Glomerular endothelial cell (primary cell): ENCODE measurements around the gene PSMB10. TPM values are rescaled to one million over a fixed set of nuclear protein-coding genes. Genes with fewer than 3 reads are reported as not detected.

Experiments used
- DNase-seq: peaks from one replicate; pipeline ENCODE4 v3.0.0-alpha.2; 2011; ENCODE audit warnings: low read depth, low spot score; ENCODE audit errors: extremely low read depth
- total RNA-seq: library from RNA; depleted of rRNA; stranded (reverse); fragments of >200 nt; gene quantifications from 2 replicates; pipeline ENCODE4 v1.2.3, GENCODE V29; 2015

The PSMB10 gene
- total RNA-seq, 1 donor from 2014 or later, result 70.6 TPM

GRCh38 chr16:67901734-67902133, 34.9 kb downstream of the PSMB10 start:
- no peak for DNase-seq

- no peak for DNase-seq
These were observed 39.4 kb downstream of the PSMB10 start for GRCh38 chr16:67897231-67897630.

- DNase-seq, result no peak
These were observed 42.8 kb downstream of the PSMB10 start for GRCh38 chr16:67893743-67894399.

GRCh38 chr16:67892899-67893742, 43.5 kb downstream of the PSMB10 start, which contains the start of gene PSKH1:
Gene PSKH1 (plus strand): TSS chr16:67893254. CDS start chr16:67908750, 15,496 bp downstream.
- no peak for DNase-seq

- no peak for DNase-seq
These were observed 44.3 kb downstream of the PSMB10 start for GRCh38 chr16:67892375-67892774.

GRCh38 chr16:67888331-67888730, 48.3 kb downstream of the PSMB10 start:
- no peak for DNase-seq

- no peak for DNase-seq
These were observed 50.3 kb downstream of the PSMB10 start for GRCh38 chr16:67886387-67886786.

- DNase-seq, result no peak
These were observed 50.7 kb downstream of the PSMB10 start for GRCh38 chr16:67885976-67886375.

GRCh38 chr16:67885545-67885944, 51.1 kb downstream of the PSMB10 start:
- DNase-seq, result no peak

GRCh38 chr16:67884684-67885083, 52.0 kb downstream of the PSMB10 start, which contains the start of gene NRN1L:
Gene NRN1L (plus strand): TSS chr16:67884885. CDS start chr16:67884904, 19 bp downstream.
- DNase-seq, result no peak

Other genes starting within 250 kb of the PSMB10 start
- gene GFOD2, start 217.5 kb downstream of the PSMB10 start, total RNA-seq, result 31.5 and 35.7 TPM in 2 replicates
- gene RANBP10, start 130.3 kb downstream of the PSMB10 start, total RNA-seq, result 9.2 and 15.5 TPM in 2 replicates
- 0.39 and 0.88 TPM in 2 replicates for gene TSNAXIP1, start 130.0 kb downstream of the PSMB10 start, total RNA-seq
- gene THAP11, start 94.5 kb downstream of the PSMB10 start, total RNA-seq, result 30.8 and 36.8 TPM in 2 replicates
- gene NUTF2, start 89.9 kb downstream of the PSMB10 start, total RNA-seq, result 253 and 269 TPM in 2 replicates
- 46.0 and 48.5 TPM in 2 replicates for gene CENPT, start 89.2 kb downstream of the PSMB10 start, total RNA-seq
- gene EDC4, start 63.8 kb downstream of the PSMB10 start, total RNA-seq, result 73.3 and 75.7 TPM in 2 replicates
- gene NRN1L, start 52.0 kb downstream of the PSMB10 start, total RNA-seq, result 0.76 and 1.3 TPM in 2 replicates
- gene PSKH1, start 43.6 kb downstream of the PSMB10 start, total RNA-seq, result 22.4 and 36.7 TPM in 2 replicates
- 0.12 and 0.34 TPM in 2 replicates for gene CTRL, start 5.0 kb downstream of the PSMB10 start, total RNA-seq
- gene LCAT, start 7.3 kb upstream of the PSMB10 start, total RNA-seq, result 8.0 and 20.0 TPM in 2 replicates
- gene SLC12A4, start 31.8 kb upstream of the PSMB10 start, total RNA-seq, result 44.6 and 99.8 TPM in 2 replicates
- not detected in 2 replicates for gene DPEP3, start 43.6 kb upstream of the PSMB10 start, total RNA-seq
- gene DPEP2, start 62.6 kb upstream of the PSMB10 start, total RNA-seq, result 0.23 TPM in 1 of 2 replicates, not detected in the other
- not detected in 2 replicates for gene DPEP2NB, start 79.1 kb upstream of the PSMB10 start, total RNA-seq
- gene DDX28, start 86.4 kb upstream of the PSMB10 start, total RNA-seq, result 5.3 and 7.5 TPM in 2 replicates
- gene DUS2, start 86.4 kb upstream of the PSMB10 start, total RNA-seq, result 10.9 and 12.4 TPM in 2 replicates
- gene NFATC3, start 148.5 kb upstream of the PSMB10 start, total RNA-seq, result 17.1 and 22.8 TPM in 2 replicates